SK-N-SH treated with all-trans-retinoic acid at 6 μM for 48 hours (cell line): ENCODE measurements around the gene JMJD4.

Experiments
- ATAC-seq: fragments of 200-7000 bp; cut with Tn5 transposase; 3 replicates; pipeline ENCODE4 v1.9.1; 2020; ENCODE audit warnings: mild to moderate bottlenecking, moderate library complexity
- ARNTL ChIP-seq: fragments of 450-650 bp; formaldehyde crosslinking; IDR thresholded peaks from 2 replicates; pipeline ENCODE4 v1.5.0; 2020; ENCODE audit warnings: low read depth, mild to moderate bottlenecking, moderate library complexity, borderline replicate concordance
- BACH2 ChIP-seq: fragments of 250-450 bp; sonication (Bioruptor Pico); IDR thresholded peaks from 2 replicates; pipeline ENCODE4 v1.9.0; 2021; ENCODE audit warnings: mild to moderate bottlenecking, borderline replicate concordance
- CREB5 ChIP-seq: fragments of 250-450 bp; sonication (Bioruptor Pico); IDR thresholded peaks from 2 replicates; pipeline ENCODE4 v1.5.1; 2020; ENCODE audit warnings: low read depth, mild to moderate bottlenecking, moderate library complexity
- CSDC2 ChIP-seq: fragments of 250-450 bp; sonication (Bioruptor Pico); IDR thresholded peaks from 2 replicates; pipeline ENCODE4 v1.5.0; 2020; ENCODE audit warnings: mild to moderate bottlenecking, moderate library complexity
- CSRNP3 ChIP-seq: fragments of 250-450 bp; sonication (Bioruptor Pico); IDR thresholded peaks from 2 replicates; pipeline ENCODE4 v1.5.1; 2021; ENCODE audit warnings: mild to moderate bottlenecking, moderate library complexity
- ESRRG ChIP-seq: fragments of 250-450 bp; sonication (Bioruptor Pico); IDR thresholded peaks from 2 replicates; pipeline ENCODE4 v1.6.1; 2021; ENCODE audit warnings: mild to moderate bottlenecking
- GLIS3 ChIP-seq: fragments of 250-450 bp; sonication (Bioruptor Pico); IDR thresholded peaks from 2 replicates; pipeline ENCODE4 v1.5.0; 2020; ENCODE audit warnings: mild to moderate bottlenecking, moderate library complexity
- OSR1 ChIP-seq: fragments of 250-450 bp; sonication (Bioruptor Pico); IDR thresholded peaks from 2 replicates; pipeline ENCODE4 v1.8.0; 2022; ENCODE audit warnings: moderate library complexity, mild to moderate bottlenecking, inconsistent platforms
- PATZ1 ChIP-seq: fragments of 250-450 bp; sonication (Bioruptor Pico); IDR thresholded peaks from 2 replicates; pipeline ENCODE4 v1.8.0; 2020; ENCODE audit warnings: mild to moderate bottlenecking, moderate library complexity, borderline replicate concordance
- POU6F1 ChIP-seq: fragments of 250-450 bp; sonication (Bioruptor Pico); IDR thresholded peaks from 2 replicates; pipeline ENCODE4 v1.8.0; 2021; ENCODE audit warnings: low read depth, mild to moderate bottlenecking, moderate library complexity, borderline replicate concordance
- PPARA ChIP-seq: fragments of 250-450 bp; sonication (Bioruptor Pico); IDR thresholded peaks from 2 replicates; pipeline ENCODE4 v1.5.0; 2020; ENCODE audit warnings: mild to moderate bottlenecking, borderline replicate concordance
- RARB ChIP-seq: fragments of 250-450 bp; sonication (Bioruptor Pico); IDR thresholded peaks from 2 replicates; pipeline ENCODE4 v1.8.0; 2021; ENCODE audit warnings: mild to moderate bottlenecking, moderate library complexity
- SNAI2 ChIP-seq: fragments of 250-450 bp; sonication (Bioruptor Pico); IDR thresholded peaks from 2 replicates; pipeline ENCODE4 v1.5.0; 2020; ENCODE audit warnings: mild to moderate bottlenecking, moderate library complexity
- TCF4 ChIP-seq: fragments of 250-450 bp; sonication (Bioruptor Pico); IDR thresholded peaks from 2 replicates; pipeline ENCODE4 v1.8.0; 2021; ENCODE audit warnings: mild to moderate bottlenecking, moderate library complexity, borderline replicate concordance
- TOX ChIP-seq: fragments of 250-450 bp; sonication (Bioruptor Pico); IDR thresholded peaks from 2 replicates; pipeline ENCODE4 v1.8.0; 2021; ENCODE audit warnings: mild to moderate bottlenecking, moderate library complexity, borderline replicate concordance
- TSHZ2 ChIP-seq: fragments of 250-450 bp; sonication (Bioruptor Pico); IDR thresholded peaks from 2 replicates; pipeline ENCODE4 v1.5.0; 2020; ENCODE audit warnings: mild to moderate bottlenecking, moderate library complexity
- ZC3H10 ChIP-seq: fragments of 250-450 bp; sonication (Bioruptor Pico); IDR thresholded peaks from 2 replicates; pipeline ENCODE4 v1.5.1; 2021; ENCODE audit warnings: mild to moderate bottlenecking, moderate library complexity
- ZFP3 ChIP-seq: fragments of 250-450 bp; sonication (Bioruptor Pico); IDR thresholded peaks from 2 replicates; pipeline ENCODE4 v1.5.0; 2020; ENCODE audit warnings: mild to moderate bottlenecking, moderate library complexity
- ZFP30 ChIP-seq: fragments of 450-650 bp; formaldehyde crosslinking; IDR thresholded peaks from 2 replicates; pipeline ENCODE4 v1.5.0; 2022; ENCODE audit warnings: mild to moderate bottlenecking, moderate library complexity
- ZNF565 ChIP-seq: fragments of 450-650 bp; formaldehyde crosslinking; conservative IDR thresholded peaks from 2 replicates; pipeline ENCODE4 v1.5.0; 2020; ENCODE audit warnings: low read depth, mild to moderate bottlenecking, moderate library complexity
- ZNF70 ChIP-seq: fragments of 450-650 bp; formaldehyde crosslinking; IDR thresholded peaks from 2 replicates; pipeline ENCODE4 v1.5.0; 2020; ENCODE audit warnings: mild to moderate bottlenecking, moderate library complexity
- ZNF8 ChIP-seq: fragments of 450-650 bp; formaldehyde crosslinking; IDR thresholded peaks from 2 replicates; pipeline ENCODE4 v1.5.0; 2020; ENCODE audit warnings: mild to moderate bottlenecking, moderate library complexity

Gene JMJD4

GRCh38 chr1:227757781-227758180 is 22.7 kb upstream of the JMJD4 start:
- ATAC-seq, result no peak
- TF ChIP-seq TSHZ2 (CRISPR knock-in tag), result no peak
- TF ChIP-seq BACH2, result no peak
- TF ChIP-seq ZC3H10 (CRISPR knock-in tag), result no peak
- no peak for TF ChIP-seq ARNTL (CRISPR knock-in tag)
- TF ChIP-seq TOX (CRISPR knock-in tag), result no peak
- no peak for TF ChIP-seq GLIS3 (CRISPR knock-in tag)
- TF ChIP-seq ZNF565, result no peak
- no peak for TF ChIP-seq OSR1
- no peak for TF ChIP-seq SNAI2
- TF ChIP-seq ESRRG, result no peak
- no peak for TF ChIP-seq RARB (CRISPR knock-in tag)
- TF ChIP-seq ZNF8 (CRISPR knock-in tag), result no peak
- TF ChIP-seq CSRNP3 (CRISPR knock-in tag), result no peak

- TF ChIP-seq TSHZ2 (CRISPR knock-in tag), result no peak
- no peak for TF ChIP-seq SNAI2
- no peak for TF ChIP-seq PATZ1 (CRISPR knock-in tag)
- TF ChIP-seq OSR1, result no peak
- TF ChIP-seq ARNTL (CRISPR knock-in tag), result no peak
- TF ChIP-seq ZNF565, result no peak
- TF ChIP-seq GLIS3 (CRISPR knock-in tag), result no peak
- TF ChIP-seq TOX (CRISPR knock-in tag), result no peak
- no peak for TF ChIP-seq ZNF70
- TF ChIP-seq CSRNP3 (CRISPR knock-in tag), result no peak
- TF ChIP-seq CSDC2 (CRISPR knock-in tag), result no peak
- no peak for TF ChIP-seq PPARA (CRISPR knock-in tag)
- no peak for TF ChIP-seq CREB5
- TF ChIP-seq ZFP30 (CRISPR knock-in tag), result no peak
- no peak for TF ChIP-seq POU6F1
- no peak for TF ChIP-seq ESRRG
- no peak for TF ChIP-seq ZFP3
- no peak for TF ChIP-seq TCF4 (CRISPR knock-in tag)
- TF ChIP-seq BACH2, result no peak
- no peak for TF ChIP-seq RARB (CRISPR knock-in tag)
- no peak for ATAC-seq
Observed at GRCh38 chr1:227756172-227756959, 21.3 kb upstream of the JMJD4 start.
